GM19395 (cell line): ENCODE measurements around the gene ADRB2.
A peak's percentile ranks its signal among the peaks of the same experiment; 100 is the strongest.

Experiments
- ATAC-seq: cut with Tn5 transposase; IDR thresholded peaks from one replicate; pipeline ENCODE4 v1.9.1; 2021; ENCODE audit warnings: mild to moderate bottlenecking, moderate library complexity; ENCODE audit not compliant: unreplicated experiment

The ADRB2 gene

GRCh38 chr5:148830211-148830610 is 3.8 kb downstream of the ADRB2 start:
- no peak for ATAC-seq

- peak; percentile 81 for ATAC-seq
These were observed 5.5 kb downstream of the ADRB2 start for GRCh38 chr5:148831590-148832565.

- ATAC-seq: no peak
These were observed 6.7 kb downstream of the ADRB2 start for GRCh38 chr5:148833122-148833521.

GRCh38 chr5:148833925-148834324 is 7.5 kb downstream of the ADRB2 start:
- no peak for ATAC-seq

GRCh38 chr5:148834689-148835088 is 8.3 kb downstream of the ADRB2 start:
- peak; percentile 73 for ATAC-seq

GRCh38 chr5:148836272-148837250 is 10.2 kb downstream of the ADRB2 start:
- no peak for ATAC-seq

- ATAC-seq: no peak
These were observed 11.0 kb downstream of the ADRB2 start for GRCh38 chr5:148837383-148837782.

- ATAC-seq: no peak
These were observed 11.9 kb downstream of the ADRB2 start for GRCh38 chr5:148838357-148838756.

GRCh38 chr5:148839960-148840359 is 13.5 kb downstream of the ADRB2 start:
- ATAC-seq: peak; percentile 53

GRCh38 chr5:148840531-148840930 is 14.1 kb downstream of the ADRB2 start:
- no peak for ATAC-seq

- no peak for ATAC-seq
These were observed 15.1 kb downstream of the ADRB2 start for GRCh38 chr5:148841519-148841918.

- ATAC-seq: no peak
These were observed 15.8 kb downstream of the ADRB2 start for GRCh38 chr5:148842161-148842560.

- no peak for ATAC-seq
These were observed 17.3 kb downstream of the ADRB2 start for GRCh38 chr5:148843510-148844318.

GRCh38 chr5:148844433-148845280 is 18.2 kb downstream of the ADRB2 start:
- ATAC-seq: no peak

GRCh38 chr5:148846930-148847329 is 20.5 kb downstream of the ADRB2 start:
- ATAC-seq: no peak

- ATAC-seq: no peak
These were observed 21.0 kb downstream of the ADRB2 start for GRCh38 chr5:148847456-148847855.

- no peak for ATAC-seq
These were observed 22.1 kb downstream of the ADRB2 start for GRCh38 chr5:148848393-148849031.

- ATAC-seq: no peak
These were observed 23.1 kb downstream of the ADRB2 start for GRCh38 chr5:148849461-148849860.

- ATAC-seq: no peak
These were observed 24.4 kb downstream of the ADRB2 start for GRCh38 chr5:148850836-148851235.
